ENCODE results near the gene ACCSL. TPM values are rescaled to one million over a fixed set of nuclear protein-coding genes. Genes with fewer than 3 reads are reported as not detected.

Gene ACCSL
- total and polyA plus RNA-seq, 2 donors (not counting 1 experiment from before 2014, with no cell fraction given): not detected

DNA sequence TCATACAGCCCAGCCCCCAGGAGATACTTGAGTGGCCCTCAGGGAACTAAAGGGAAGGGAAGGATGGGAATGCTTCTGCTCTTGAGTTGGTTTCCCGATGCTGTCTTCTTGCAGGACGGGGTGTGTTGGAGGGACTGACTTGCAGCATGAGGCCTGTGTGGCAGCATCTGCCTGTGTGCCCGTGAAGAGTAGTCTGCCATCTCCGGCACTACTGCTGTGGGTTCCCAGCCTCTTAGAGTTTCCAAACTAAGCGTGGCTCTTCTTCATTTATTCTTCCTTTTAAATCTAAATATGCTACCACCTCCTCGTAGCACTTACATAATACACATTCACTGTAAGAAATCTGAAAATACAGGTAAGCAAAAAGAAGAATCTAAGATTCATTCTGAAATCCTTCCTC lies 60.5 kb downstream of the ACCSL start:
- CTCF ChIA-PET: no interaction called here
- POLR2A ChIA-PET: no interaction called here
- Histone ChIP-seq H3K4me1 (ENCODE audit: control insufficient read depth in 2 of 2, insufficient read depth in 2 of 2, low read length in 2 of 2) (peaks cover 3 to 4% of the 10 kb centered on the region in 2 donors), H3K9ac (ENCODE audit: low read length) (no peak overlapping the region), H3K27ac (ENCODE audit: low read length in 2 of 2) (no peak overlapping the region), H4K20me1 (ENCODE audit: control insufficient read depth, insufficient read depth, low read length, poor library complexity, severe bottlenecking) (peaks cover 6% of the 10 kb centered on the region), H3K79me2 (ENCODE audit: control insufficient read depth, insufficient read depth, low read length) (peaks cover 6% of the 10 kb centered on the region), H3K4me3 (ENCODE audit: control extremely low read depth in 1 of 5, extremely low read depth in 1 of 5, insufficient read depth in 1 of 5, low read depth in 2 of 5, low read length in 4 of 5) (no peak overlapping the region), H3K4me2 (replicated peaks; ENCODE audit: low read depth, low read length, poor library complexity, severe bottlenecking) (no peak overlapping the region), H3K9me3 (ENCODE audit: control extremely low read depth in 1 of 3, control insufficient read depth in 2 of 3, insufficient read depth in 1 of 3, low read length in 2 of 3) (no peaks in the 10 kb centered on the region), H3K27me3 (replicated peaks in 1 of 4; ENCODE audit: control extremely low read depth in 1 of 4, control insufficient read depth in 3 of 4, insufficient read depth in 4 of 4, low read length in 3 of 4) (no peaks in the 10 kb centered on the region), H2AFZ (ENCODE audit: insufficient read depth, low read depth, low read length, poor library complexity, severe bottlenecking) (no peak overlapping the region), H3K36me3 (replicated peaks in 1 of 2; ENCODE audit: control extremely low read depth in 1 of 2, control insufficient read depth in 1 of 2, extremely low read depth in 1 of 2, insufficient read depth in 2 of 2, low read length in 1 of 2) (peaks cover 0 to 16% of the 10 kb centered on the region in 2 experiments)
- ATAC-seq (ENCODE audit: low read depth): no peak
- DNase-seq: no peak
- no peaks in the 10 kb centered on the region for H3K9me3 Mint-ChIP-seq (ENCODE audit: insufficient read depth)
- H3K4me3 Mint-ChIP-seq: no peak overlapping the region
- intact Hi-C loops (cut with micrococcal nuclease): no loop called here
- H3K4me1 Mint-ChIP-seq: peaks cover 8% of the 10 kb centered on the region
- TF ChIP-seq, protein P1, sequence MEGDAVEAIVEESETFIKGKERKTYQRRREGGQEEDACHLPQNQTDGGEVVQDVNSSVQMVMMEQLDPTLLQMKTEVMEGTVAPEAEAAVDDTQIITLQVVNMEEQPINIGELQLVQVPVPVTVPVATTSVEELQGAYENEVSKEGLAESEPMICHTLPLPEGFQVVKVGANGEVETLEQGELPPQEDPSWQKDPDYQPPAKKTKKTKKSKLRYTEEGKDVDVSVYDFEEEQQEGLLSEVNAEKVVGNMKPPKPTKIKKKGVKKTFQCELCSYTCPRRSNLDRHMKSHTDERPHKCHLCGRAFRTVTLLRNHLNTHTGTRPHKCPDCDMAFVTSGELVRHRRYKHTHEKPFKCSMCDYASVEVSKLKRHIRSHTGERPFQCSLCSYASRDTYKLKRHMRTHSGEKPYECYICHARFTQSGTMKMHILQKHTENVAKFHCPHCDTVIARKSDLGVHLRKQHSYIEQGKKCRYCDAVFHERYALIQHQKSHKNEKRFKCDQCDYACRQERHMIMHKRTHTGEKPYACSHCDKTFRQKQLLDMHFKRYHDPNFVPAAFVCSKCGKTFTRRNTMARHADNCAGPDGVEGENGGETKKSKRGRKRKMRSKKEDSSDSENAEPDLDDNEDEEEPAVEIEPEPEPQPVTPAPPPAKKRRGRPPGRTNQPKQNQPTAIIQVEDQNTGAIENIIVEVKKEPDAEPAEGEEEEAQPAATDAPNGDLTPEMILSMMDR (IDR thresholded peaks at IDR 0.05): no peak
- TF ChIP-seq EZH2 (IDR thresholded peaks at IDR 0.05; ENCODE audit: borderline replicate concordance, insufficient read depth, low read depth, low read length, poor library complexity, severe bottlenecking): no peak
- no peaks in the 10 kb centered on the region for H3K27me3 Mint-ChIP-seq
- H3K27ac Mint-ChIP-seq: no peak overlapping the region
- WGBS (ENCODE audit: insufficient coverage): 100% methylated on average over 2 of the region's 6 CpGs

Other genes starting within 250 kb of the ACCSL start
- gene ALKBH3, start 167.2 kb upstream of the ACCSL start, total RNA-seq: 26.7 and 27.3 TPM in 2 replicates
- 22.3 and 25.5 TPM in 2 replicates for gene ALKBH3, start 167.2 kb upstream of the ACCSL start, polyA plus RNA-seq
- gene C11orf96, start 105.3 kb upstream of the ACCSL start, total RNA-seq: 0.53 and 0.59 TPM in 2 replicates
- 1.2 and 2.5 TPM in 2 replicates for gene C11orf96, start 105.3 kb upstream of the ACCSL start, polyA plus RNA-seq
- gene ACCS, start 18.3 kb downstream of the ACCSL start, total RNA-seq: 56.2 and 59.5 TPM in 2 replicates
- 58.5 and 63.2 TPM in 2 replicates for gene ACCS, start 18.3 kb downstream of the ACCSL start, polyA plus RNA-seq
- 27.7 and 27.8 TPM in 2 replicates for gene EXT2, start 47.7 kb downstream of the ACCSL start, total RNA-seq
- 9.1 and 11.0 TPM in 2 replicates for gene EXT2, start 47.7 kb downstream of the ACCSL start, polyA plus RNA-seq

Measured in B cell (primary cell).